IMR-90 (cell line): ENCODE data around the gene RGMA. TPM values are rescaled to one million over a fixed set of nuclear protein-coding genes. Genes with fewer than 3 reads are reported as not detected.

ENCODE experiments used
- ATAC-seq: fragments of 200-7000 bp; cut with Tn5 transposase; 2 replicates; pipeline ENCODE4 v1.9.1; 2020; ENCODE audit warnings: low read depth, mild to moderate bottlenecking, moderate library complexity
- BruUV-seq: library from RNA; stranded (reverse); fragments of 400-500 nt; replicated peaks from 2 replicates; lab custom pipeline; 2021; lab: Mats Ljungman, UMichigan
- CTCF ChIA-PET: fragments of 300-600 bp; formaldehyde crosslinking; extraction: SDS; loops from one replicate; lab custom pipeline; 2021; ENCODE audit warnings: antibody characterized with exemption; lab: Yijun Ruan, JAX
- POLR2A ChIA-PET: fragments of 300-600 bp; sonication (Branson Sonifier 250); formaldehyde crosslinking; loops from one replicate; lab custom pipeline; 2022; ENCODE audit warnings: antibody characterized with exemption; ENCODE audit not compliant: unreplicated experiment; lab: Charles Lee
- DNase-seq: peaks from one replicate; pipeline ENCODE4 v3.0.0; 2013
- H2AFZ ChIP-seq: replicated peaks from 2 replicates; pipeline ENCODE3; 2013; ENCODE audit warnings: low read length, mild to moderate bottlenecking; ENCODE audit not compliant: poor library complexity
- H2AK5ac ChIP-seq: 2 replicates; pipeline ENCODE4 v1.6.1; 2013; ENCODE audit warnings: low read depth, low read length, inconsistent platforms
- H2AK9ac ChIP-seq: replicated peaks from 2 replicates; pipeline ENCODE3; 2013; ENCODE audit warnings: mild to moderate bottlenecking, low read depth, low read length, moderate library complexity; ENCODE audit not compliant: poor library complexity
- H2BK120ac ChIP-seq: 2 replicates; pipeline ENCODE4 v1.6.1; 2013; ENCODE audit warnings: low read depth, low read length, inconsistent platforms
- H2BK15ac ChIP-seq: 3 replicates; pipeline ENCODE4 v1.6.1; 2013; ENCODE audit warnings: low read depth, low read length, inconsistent platforms
- H2BK20ac ChIP-seq: 2 replicates; pipeline ENCODE4 v1.6.1; 2013; ENCODE audit warnings: low read depth, mild to moderate bottlenecking, inconsistent platforms, low read length, moderate library complexity
- H2BK5ac ChIP-seq: 2 replicates; pipeline ENCODE4 v1.6.1; 2013; ENCODE audit warnings: mild to moderate bottlenecking, low read depth, low read length, inconsistent platforms; ENCODE audit not compliant: poor library complexity, severe bottlenecking
- H3K14ac ChIP-seq: replicated peaks from 2 replicates; pipeline ENCODE4 v1.6.1; 2013; ENCODE audit warnings: low read depth, low read length, inconsistent platforms
- H3K18ac ChIP-seq: 2 replicates; pipeline ENCODE4 v1.6.1; 2013; ENCODE audit warnings: low read depth, low read length, control low read depth
- H3K23ac ChIP-seq: 2 replicates; pipeline ENCODE4 v1.6.1; 2013; ENCODE audit warnings: low read depth, low read length, inconsistent platforms
- H3K27ac ChIP-seq: 2 replicates; pipeline ENCODE4 v1.5.1; 2013; ENCODE audit warnings: mild to moderate bottlenecking, control low read depth, low read length; ENCODE audit not compliant: insufficient read depth
- H3K27me3 ChIP-seq: 2 replicates; pipeline ENCODE4 v1.6.1; 2013; ENCODE audit warnings: low read length; ENCODE audit not compliant: control insufficient read depth, insufficient read depth
- H3K36me3 ChIP-seq: 2 replicates; pipeline ENCODE4 v1.6.1; 2013; ENCODE audit warnings: low read length, mixed read lengths; ENCODE audit not compliant: control insufficient read depth, insufficient read depth
- H3K4ac ChIP-seq: 2 replicates; pipeline ENCODE4 v1.6.1; 2013; ENCODE audit warnings: low read depth, low read length, inconsistent platforms
- H3K4me1 ChIP-seq: 2 replicates; pipeline ENCODE4 v1.6.1; 2013; ENCODE audit warnings: low read length, mixed read lengths; ENCODE audit not compliant: control insufficient read depth, insufficient read depth
- H3K4me2 ChIP-seq: 2 replicates; pipeline ENCODE4 v1.6.1; 2013; ENCODE audit warnings: low read depth, mild to moderate bottlenecking, control low read depth, low read length, moderate library complexity
- H3K4me3 ChIP-seq: 2 replicates; pipeline ENCODE4 v1.5.1; 2013; ENCODE audit warnings: low read depth, mild to moderate bottlenecking, control low read depth, low read length, moderate library complexity; ENCODE audit not compliant: insufficient read depth
- H3K56ac ChIP-seq: 2 replicates; pipeline ENCODE4 v1.6.1; 2013; ENCODE audit warnings: low read length, inconsistent platforms; ENCODE audit not compliant: insufficient read depth; ENCODE audit errors: extremely low read depth
- H3K79me1 ChIP-seq, 2 experiments: 2 replicates each; pipeline ENCODE4 v1.6.1; 2013; ENCODE audit warnings: low read length in 2 of 2, inconsistent platforms in 1 of 2, low read depth in 1 of 2
- H3K9ac ChIP-seq: 2 replicates; pipeline ENCODE4 v1.6.1; 2013; ENCODE audit warnings: low read depth, low read length, control low read depth
- H3K9me1 ChIP-seq: 2 replicates; pipeline ENCODE4 v1.6.1; 2013; ENCODE audit warnings: low read length, inconsistent platforms; ENCODE audit not compliant: insufficient read depth
- H3K9me3 ChIP-seq: 2 replicates; pipeline ENCODE4 v1.6.1; 2013; ENCODE audit warnings: low read length; ENCODE audit not compliant: control insufficient read depth, insufficient read depth
- H4K20me1 ChIP-seq: 2 replicates; pipeline ENCODE4 v1.6.1; 2013; ENCODE audit warnings: low read length, inconsistent platforms; ENCODE audit not compliant: insufficient read depth
- H4K5ac ChIP-seq: 2 replicates; pipeline ENCODE4 v1.6.1; 2013; ENCODE audit warnings: mild to moderate bottlenecking, low read depth, low read length, control low read depth
- H4K8ac ChIP-seq, 2 experiments: 2 replicates each; pipeline ENCODE4 v1.6.1; 2013; ENCODE audit warnings: low read depth in 2 of 2, low read length in 2 of 2, control low read depth in 1 of 2, inconsistent platforms in 1 of 2
- H4K91ac ChIP-seq: 2 replicates; pipeline ENCODE4 v1.6.1; 2013; ENCODE audit warnings: low read depth, low read length, inconsistent platforms; ENCODE audit not compliant: insufficient read depth
- BHLHE40 ChIP-seq: fragments of 150-350 bp; IDR thresholded peaks from 2 replicates; pipeline ENCODE4 v1.6.1; 2016; ENCODE audit warnings: mild to moderate bottlenecking, low read depth, low read length
- CEBPB ChIP-seq: IDR thresholded peaks from 2 replicates; pipeline ENCODE4 v1.6.1; 2012; ENCODE audit warnings: low read depth, low read length, improper control_type of control experiment
- CHD1 ChIP-seq: IDR thresholded peaks from 2 replicates; pipeline ENCODE4 v1.6.1; 2012; ENCODE audit warnings: low read depth, low read length, improper control_type of control experiment
- ELK1 ChIP-seq: fragments of 150-350 bp; IDR thresholded peaks from 2 replicates; pipeline ENCODE4 v1.6.1; 2016; ENCODE audit warnings: low read depth, mild to moderate bottlenecking, low read length, moderate library complexity, borderline replicate concordance
- FOS ChIP-seq: fragments of 150-350 bp; IDR thresholded peaks from 2 replicates; pipeline ENCODE4 v1.6.1; 2016; ENCODE audit warnings: low read depth, low read length
- MAFK ChIP-seq: IDR thresholded peaks from 2 replicates; pipeline ENCODE4 v1.6.1; 2012; ENCODE audit warnings: low read depth, low read length, improper control_type of control experiment
- MAZ ChIP-seq: IDR thresholded peaks from 2 replicates; pipeline ENCODE4 v1.6.1; 2012; ENCODE audit warnings: low read depth, mild to moderate bottlenecking, low read length, improper control_type of control experiment, moderate library complexity, borderline replicate concordance
- NFE2L2 ChIP-seq: fragments of 150-350 bp; IDR thresholded peaks from 2 replicates; pipeline ENCODE4 v1.6.1; 2016; ENCODE audit warnings: low read depth, mild to moderate bottlenecking, low read length
- POLR2A ChIP-seq: IDR thresholded peaks from 2 replicates; pipeline ENCODE4 v1.6.1; 2012; ENCODE audit warnings: mild to moderate bottlenecking, low read depth, low read length
- RAD21 ChIP-seq: IDR thresholded peaks from 2 replicates; pipeline ENCODE4 v1.6.1; 2012; ENCODE audit warnings: low read length, improper control_type of control experiment
- RCOR1 ChIP-seq: IDR thresholded peaks from 2 replicates; pipeline ENCODE4 v1.6.1; 2012; ENCODE audit warnings: mild to moderate bottlenecking, low read length, improper control_type of control experiment; ENCODE audit not compliant: insufficient replicate concordance
- RFX5 ChIP-seq: IDR thresholded peaks from 2 replicates; pipeline ENCODE4 v1.8.0; 2012; ENCODE audit warnings: low read depth, mild to moderate bottlenecking, low read length, moderate library complexity
- SMC3 ChIP-seq: fragments of 150-350 bp; IDR thresholded peaks from 2 replicates; pipeline ENCODE4 v1.6.1; 2016; ENCODE audit warnings: low read depth, mild to moderate bottlenecking, antibody characterized with exemption, low read length, moderate library complexity
- USF2 ChIP-seq: fragments of 150-350 bp; IDR thresholded peaks from 2 replicates; pipeline ENCODE4 v1.6.1; 2017; ENCODE audit warnings: mild to moderate bottlenecking, antibody characterized with exemption, low read length, low read depth
- WGBS, 2 experiments: methylation state at CpG; one replicate each; pipeline versions ENCODE4 v1.1.5 to v1.1.7; 2013; ENCODE audit warnings: missing lambda C conversion rate in 2 of 2; ENCODE audit not compliant: insufficient read length in 1 of 2; ENCODE audit errors: extremely low coverage in 2 of 2; 5-methylcytosine and 5-hydroxymethylcytosine counted together
- dilution Hi-C: fragments of 300-500 bp; cut with HindIII; formaldehyde crosslinking; loops from one replicate; pipeline ENCODE4 v1.14.3; 2018; ENCODE audit warnings: low sequenced_read_pairs; ENCODE audit not compliant: unreplicated experiment
- in situ Hi-C: fragments of 300-500 bp; cut with MboI; formaldehyde crosslinking; loops from 3 replicates; pipeline ENCODE4 v1.14.3; 2019; ENCODE audit warnings: low sequenced_read_pairs, inconsistent platforms, mixed read lengths
- intact Hi-C: fragments of 100-400 bp; cut with micrococcal nuclease; formaldehyde crosslinking; loops from 2 replicates; pipeline ENCODE4 v1.10.0; 2022
- polyA plus RNA-seq, 3 experiments: library from polyadenylated mRNA; depleted of rRNA; stranded (reverse); fragments of >200 nt; gene quantifications; 2 replicates each; pipeline ENCODE4 v1.2.3, GENCODE V29; 2012; ENCODE audit warnings: low replicate concordance in 1 of 3
- total RNA-seq: library from RNA; depleted of rRNA; stranded (reverse); fragments of >200 nt; gene quantifications from 2 replicates; pipeline ENCODE4 v1.2.3, GENCODE V29; 2012

Gene RGMA
- total and polyA plus RNA-seq, 2 of the 4 experiments (the other 2 are of a cell fraction) = 0.18 to 0.26 TPM

- no peak overlapping the region for H2AK5ac ChIP-seq
- dilution Hi-C loops = no loop called here
- H4K5ac ChIP-seq = no peak overlapping the region
- no peak overlapping the region for H3K14ac ChIP-seq
- DNase-seq = peak; percentile 19
- H2BK5ac ChIP-seq = no peak overlapping the region
- BruUV-seq = no TSS peak
- no peak overlapping the region for H3K4me2 ChIP-seq
- H4K8ac ChIP-seq = no peak overlapping the region
- ATAC-seq = no peak
- H3K27me3 ChIP-seq = no peaks in the 10 kb centered on the region
- peaks cover 69% of the 10 kb centered on the region for H3K36me3 ChIP-seq
- H2BK120ac ChIP-seq = no peak overlapping the region
- no peak overlapping the region for H3K27ac ChIP-seq
- no peak overlapping the region for H4K91ac ChIP-seq
- H4K20me1 ChIP-seq = peaks cover 6% of the 10 kb centered on the region; the same call in 1 of the 2 replicates
- no peaks in the 10 kb centered on the region for H3K9me3 ChIP-seq
- CTCF ChIA-PET = interaction anchor here (1.0 to 1.3 kb wide), 3 partner anchors 9 to 204 kb away, joined by 3 read pairs; no protein-coding TSS in a partner anchor
- H3K18ac ChIP-seq = no peak overlapping the region
- H3K4me1 ChIP-seq = peaks cover 3% of the 10 kb centered on the region; the same call in 1 of the 2 replicates
- H2AFZ ChIP-seq = no peak overlapping the region
- 97% methylated on average over 6 of the region's 6 CpGs; no CpG with 5 or more reads in 1 of the 2 experiments for WGBS, 2 experiments
- no peaks in the 10 kb centered on the region for H3K9me1 ChIP-seq
- intact Hi-C loops = no loop called here
- H2AK9ac ChIP-seq = no peak overlapping the region
- no peak overlapping the region for H3K4me3 ChIP-seq
- TF ChIP-seq RAD21 = no peak
- TF ChIP-seq SMC3 = no peak
- TF ChIP-seq MAZ = no peak
- no peak for TF ChIP-seq USF2
- no peak for TF ChIP-seq CHD1
- no peak for TF ChIP-seq MAFK
- no peak for TF ChIP-seq RFX5
- TF ChIP-seq RCOR1 = no peak
- no peak for TF ChIP-seq NFE2L2
- TF ChIP-seq ELK1 = no peak
- no peak for TF ChIP-seq CEBPB
- no peak for TF ChIP-seq FOS
- no peak for TF ChIP-seq POLR2A
- TF ChIP-seq BHLHE40 = no peak
- H3K9ac ChIP-seq = no peak overlapping the region
- POLR2A ChIA-PET = no interaction called here
- no peak overlapping the region for H3K56ac ChIP-seq
- no peak overlapping the region for H2BK15ac ChIP-seq
- peaks cover 40 to 41% of the 10 kb centered on the region in 2 experiments for H3K79me1 ChIP-seq
- no peak overlapping the region for H3K23ac ChIP-seq
- H2BK20ac ChIP-seq = no peak overlapping the region
- H3K4ac ChIP-seq = no peak overlapping the region
- in situ Hi-C loops = no loop called here
Measured at GRCh38 chr15:93001156-93001555, 87.9 kb downstream of the RGMA start.
